GM18867 (cell line): ENCODE data around the gene RAPGEF5.
A peak's percentile ranks its signal among the peaks of the same experiment; 100 is the strongest.

Experiments
- ATAC-seq: cut with Tn5 transposase; IDR thresholded peaks from one replicate; pipeline ENCODE4 v1.9.1; 2021; ENCODE audit warnings: mild to moderate bottlenecking, moderate library complexity; ENCODE audit not compliant: unreplicated experiment

Gene RAPGEF5

GRCh38 chr7:22356701-22357310 is at the start of gene RAPGEF5:
TSS of gene RAPGEF5 (minus strand) at chr7:22357154. CDS start at chr7:22357060, 94 bp downstream.
- ATAC-seq, result peak; percentile 64

GRCh38 chr7:22406715-22407114 is 49.8 kb upstream of the RAPGEF5 start:
- ATAC-seq, result no peak

GRCh38 chr7:22404421-22405023 is 47.6 kb upstream of the RAPGEF5 start:
- ATAC-seq, result no peak

GRCh38 chr7:22403344-22403743 is 46.4 kb upstream of the RAPGEF5 start:
- ATAC-seq, result no peak

GRCh38 chr7:22402250-22402649 is 45.3 kb upstream of the RAPGEF5 start:
- no peak for ATAC-seq

- no peak for ATAC-seq
Measured at GRCh38 chr7:22400936-22401553, 44.1 kb upstream of the RAPGEF5 start.

GRCh38 chr7:22400150-22400814 is 43.3 kb upstream of the RAPGEF5 start:
- ATAC-seq, result no peak

GRCh38 chr7:22399546-22399945 is 42.6 kb upstream of the RAPGEF5 start:
- ATAC-seq, result no peak

- no peak for ATAC-seq
Measured at GRCh38 chr7:22399091-22399490, 42.1 kb upstream of the RAPGEF5 start.

GRCh38 chr7:22397981-22398380 is 41.0 kb upstream of the RAPGEF5 start:
- ATAC-seq, result no peak

GRCh38 chr7:22395222-22395621 is 38.3 kb upstream of the RAPGEF5 start:
- no peak for ATAC-seq

- ATAC-seq, result no peak
Measured at GRCh38 chr7:22394739-22395138, 37.8 kb upstream of the RAPGEF5 start.

- ATAC-seq, result no peak
Measured at GRCh38 chr7:22393913-22394729, 37.2 kb upstream of the RAPGEF5 start.

GRCh38 chr7:22390516-22390915 is 33.6 kb upstream of the RAPGEF5 start:
- ATAC-seq, result no peak

- ATAC-seq, result no peak
Measured at GRCh38 chr7:22389892-22390291, 32.9 kb upstream of the RAPGEF5 start.

GRCh38 chr7:22387583-22387982 is 30.6 kb upstream of the RAPGEF5 start:
- no peak for ATAC-seq

- peak; percentile 77 for ATAC-seq
Measured at GRCh38 chr7:22386865-22387264, 29.9 kb upstream of the RAPGEF5 start.

- ATAC-seq, result peak; percentile 74
Measured at GRCh38 chr7:22386206-22386858, 29.4 kb upstream of the RAPGEF5 start.

GRCh38 chr7:22385326-22385725 is 28.4 kb upstream of the RAPGEF5 start:
- ATAC-seq, result peak; percentile 37

- ATAC-seq, result no peak
Measured at GRCh38 chr7:22380333-22380732, 23.4 kb upstream of the RAPGEF5 start.
